Esophagus squamous epithelium (tissue), 4 donors: ENCODE results near the gene CCDC30.

Experiments used
- CTCF ChIP-seq, 6 experiments: fragments of 450-650 bp in 4 of 6; fragments of 200-600 bp in 2 of 6; sonication (generic) in 2 of 6; IDR thresholded peaks; one replicate each; pipeline ENCODE4 v1.5.1; 2016 to 2019; ENCODE audit warnings: antibody characterized with exemption in 6 of 6, mild to moderate bottlenecking in 4 of 6, moderate library complexity in 4 of 6
- POLR2A ChIP-seq, 4 donors: fragments of 450-650 bp; IDR thresholded peaks; one replicate each; pipeline ENCODE4 v1.6.1; 2017; ENCODE audit warnings: antibody characterized with exemption in 4 of 4, mild to moderate bottlenecking in 4 of 4, moderate library complexity in 3 of 4

GRCh38 chr1:42533101-42533863 is 70.2 kb downstream of the CCDC30 start:
- TF ChIP-seq POLR2A (IDR thresholded peaks at IDR 0.05) (no peak), CTCF (IDR thresholded peaks at IDR 0.05) (no peak)
